Muscle layer of duodenum (tissue), 2 donors: Measurements from ENCODE around the gene SPG7.

ENCODE experiments used
- H3K27ac ChIP-seq: one replicate; pipeline ENCODE4 v1.7.0; 2013; ENCODE audit warnings: mild to moderate bottlenecking, low read length
- H3K27me3 ChIP-seq: one replicate; pipeline ENCODE4 v1.7.0; 2013; ENCODE audit warnings: low read depth, mild to moderate bottlenecking, control low read depth, low read length
- H3K36me3 ChIP-seq, 2 donors: one replicate each; pipeline ENCODE4 v1.7.0; 2013; ENCODE audit warnings: low read length in 2 of 2, control low read depth in 1 of 2, mild to moderate bottlenecking in 1 of 2; ENCODE audit not compliant: insufficient read depth in 2 of 2, control insufficient read depth in 1 of 2
- H3K4me1 ChIP-seq, 2 donors: one replicate each; pipeline ENCODE4 v1.7.0; 2013; ENCODE audit warnings: low read length in 2 of 2, mild to moderate bottlenecking in 2 of 2, control low read depth in 1 of 2, moderate library complexity in 1 of 2; ENCODE audit not compliant: insufficient read depth in 2 of 2, control insufficient read depth in 1 of 2
- H3K4me3 ChIP-seq, 2 donors: one replicate each; pipeline ENCODE4 v1.7.0; 2013; ENCODE audit warnings: low read length in 2 of 2, low read depth in 1 of 2, mild to moderate bottlenecking in 1 of 2
- H3K9me3 ChIP-seq, 2 donors: one replicate each; pipeline ENCODE4 v1.7.0; 2013; ENCODE audit warnings: low read length in 2 of 2, control low read depth in 1 of 2, mild to moderate bottlenecking in 1 of 2; ENCODE audit not compliant: control insufficient read depth in 1 of 2
- donor health status: healthy.

SPG7 gene

DNA sequence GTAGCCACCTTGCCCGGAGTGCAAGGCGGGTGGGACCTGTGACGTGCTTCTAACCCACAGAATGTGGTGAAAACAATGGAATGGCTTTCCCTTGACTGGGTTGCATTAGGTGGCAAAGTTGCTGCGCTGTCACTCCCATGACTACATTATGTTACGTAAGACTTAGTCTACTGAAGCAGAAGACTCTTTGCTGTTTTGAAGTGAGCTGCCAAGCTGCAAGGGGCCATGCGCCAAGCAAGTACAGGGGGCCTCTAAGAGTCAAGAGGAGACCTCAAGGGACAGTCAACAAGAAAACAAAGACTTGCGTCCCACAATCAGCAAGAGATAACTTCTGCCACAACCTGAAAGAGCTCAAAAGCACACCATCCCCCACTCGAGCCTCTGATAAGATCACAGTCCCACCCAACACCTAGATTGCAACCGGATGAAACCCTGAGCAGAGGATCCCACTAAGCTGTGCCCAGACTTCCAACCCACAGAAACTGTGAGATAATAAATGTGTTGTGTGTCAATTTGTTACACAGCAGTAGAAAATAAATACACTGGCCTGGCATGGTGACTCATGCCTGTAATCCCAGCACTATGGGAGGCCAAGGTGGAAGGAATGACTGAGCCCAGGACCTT, 34.3 kb upstream of the SPG7 start:
- H3K4me3 ChIP-seq = no peak overlapping the region
- no peaks in the 10 kb centered on the region for H3K36me3 ChIP-seq
- peaks cover 17 to 58% of the 10 kb centered on the region in 2 donors for H3K4me1 ChIP-seq
- no peaks in the 10 kb centered on the region for H3K27me3 ChIP-seq
- no peaks in the 10 kb centered on the region for H3K9me3 ChIP-seq
- no peak overlapping the region for H3K27ac ChIP-seq

DNA sequence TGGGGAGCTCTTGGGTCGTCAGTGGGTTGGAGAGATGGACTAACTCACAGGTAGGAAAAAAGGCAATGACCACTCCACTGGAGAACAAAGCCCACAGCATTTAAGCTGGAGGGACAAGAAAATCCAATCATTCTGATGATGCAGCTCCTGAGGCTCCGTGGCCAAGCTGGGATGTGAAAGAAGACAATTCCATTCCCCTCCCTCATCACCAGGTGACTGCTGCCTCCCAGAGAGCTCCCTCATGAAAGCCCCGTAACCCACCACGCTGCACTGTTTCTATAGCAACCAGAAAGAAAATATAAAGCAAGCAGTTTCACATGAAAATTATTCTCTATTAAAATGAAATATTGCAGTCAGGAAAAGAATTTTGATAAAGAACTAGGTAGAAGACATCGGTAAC, 33.1 kb upstream of the SPG7 start:
- no peaks in the 10 kb centered on the region for H3K36me3 ChIP-seq
- H3K4me1 ChIP-seq = peaks cover 17 to 60% of the 10 kb centered on the region in 2 donors
- no peak overlapping the region for H3K27ac ChIP-seq
- no peaks in the 10 kb centered on the region for H3K9me3 ChIP-seq
- no peaks in the 10 kb centered on the region for H3K27me3 ChIP-seq
- no peak overlapping the region for H3K4me3 ChIP-seq

DNA sequence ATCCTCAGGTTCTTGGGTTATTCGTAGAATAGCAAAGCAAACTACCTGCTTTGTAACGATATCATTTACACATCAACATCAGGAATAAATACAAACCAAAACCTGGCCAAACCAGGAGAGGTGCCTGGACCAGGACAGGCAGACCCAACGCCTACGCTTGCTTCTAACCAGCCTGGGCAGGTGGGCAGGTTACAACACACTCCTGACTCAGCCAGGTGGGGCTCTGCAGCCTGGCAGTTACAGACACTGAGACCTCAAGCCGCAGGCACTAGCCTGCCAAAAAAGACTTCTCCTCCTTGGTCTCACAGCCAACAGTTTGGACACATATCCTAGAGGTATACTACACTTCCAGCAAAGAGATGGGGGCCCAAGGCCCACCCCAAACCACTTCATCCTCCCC, 31.8 kb upstream of the SPG7 start:
- H3K4me1 ChIP-seq = peaks cover 17 to 50% of the 10 kb centered on the region in 2 donors
- H3K36me3 ChIP-seq = no peaks in the 10 kb centered on the region
- H3K27ac ChIP-seq = no peak overlapping the region
- no peak overlapping the region for H3K4me3 ChIP-seq
- H3K9me3 ChIP-seq = no peaks in the 10 kb centered on the region
- H3K27me3 ChIP-seq = no peaks in the 10 kb centered on the region

DNA sequence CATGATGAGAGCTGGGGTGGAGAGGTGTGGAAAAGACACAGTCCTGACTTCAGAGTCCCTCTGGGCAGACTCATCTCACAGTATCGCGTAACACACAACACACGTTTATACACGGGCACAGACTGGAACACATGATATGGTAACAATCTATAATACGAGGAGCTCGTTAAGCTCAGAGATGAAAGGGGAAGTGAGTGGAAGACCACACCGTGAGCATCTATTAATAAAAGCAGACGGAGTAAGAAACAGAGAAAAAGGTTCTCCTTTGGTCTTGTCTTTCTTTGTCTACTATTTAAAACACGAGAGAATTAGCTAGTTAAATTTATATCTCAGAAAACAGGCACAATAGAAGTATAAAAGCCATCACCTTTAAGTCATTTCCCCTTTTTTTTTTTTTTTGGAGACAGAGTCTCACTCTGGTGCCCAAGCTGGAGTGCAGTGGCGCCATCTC, 31.4 kb upstream of the SPG7 start:
- H3K4me1 ChIP-seq = peaks cover 17 to 49% of the 10 kb centered on the region in 2 donors
- H3K9me3 ChIP-seq = no peaks in the 10 kb centered on the region
- H3K36me3 ChIP-seq = no peaks in the 10 kb centered on the region
- no peak overlapping the region for H3K4me3 ChIP-seq
- no peak overlapping the region for H3K27ac ChIP-seq
- no peaks in the 10 kb centered on the region for H3K27me3 ChIP-seq

DNA sequence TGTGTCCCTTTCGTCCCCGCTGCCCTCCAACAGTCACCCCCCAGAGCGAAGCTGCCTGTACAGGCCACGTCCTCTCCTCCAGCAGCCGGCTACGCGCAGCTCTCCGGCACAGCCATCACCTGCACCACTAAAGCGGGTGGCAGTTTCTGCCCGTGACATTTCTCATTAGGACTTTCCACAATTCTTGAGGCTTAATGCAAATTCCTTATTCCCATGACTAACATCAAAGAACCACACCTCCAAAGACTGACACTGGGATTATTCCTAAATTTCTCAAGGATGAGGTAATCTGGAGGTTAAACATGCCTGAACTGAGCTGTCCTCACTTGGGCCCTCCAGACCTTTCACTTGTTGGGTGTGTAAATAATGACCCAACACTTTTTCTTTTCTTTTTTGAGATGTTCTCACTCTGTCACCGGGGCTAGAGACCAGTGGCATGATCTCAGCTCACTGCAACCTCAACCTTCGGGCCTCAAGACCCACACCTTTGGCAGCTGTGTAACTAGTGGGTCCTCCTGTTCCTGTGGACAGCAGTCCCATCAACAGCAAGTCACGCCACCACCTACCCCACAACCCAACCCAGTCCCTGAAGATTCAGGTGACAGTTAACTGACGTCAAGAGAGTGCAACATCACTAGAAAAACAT, 29.5 kb upstream of the SPG7 start:
- no peak overlapping the region for H3K27ac ChIP-seq
- H3K4me1 ChIP-seq = peaks cover 18 to 49% of the 10 kb centered on the region in 2 donors
- H3K27me3 ChIP-seq = no peaks in the 10 kb centered on the region
- H3K9me3 ChIP-seq = no peaks in the 10 kb centered on the region
- H3K4me3 ChIP-seq = no peak overlapping the region
- no peaks in the 10 kb centered on the region for H3K36me3 ChIP-seq

DNA sequence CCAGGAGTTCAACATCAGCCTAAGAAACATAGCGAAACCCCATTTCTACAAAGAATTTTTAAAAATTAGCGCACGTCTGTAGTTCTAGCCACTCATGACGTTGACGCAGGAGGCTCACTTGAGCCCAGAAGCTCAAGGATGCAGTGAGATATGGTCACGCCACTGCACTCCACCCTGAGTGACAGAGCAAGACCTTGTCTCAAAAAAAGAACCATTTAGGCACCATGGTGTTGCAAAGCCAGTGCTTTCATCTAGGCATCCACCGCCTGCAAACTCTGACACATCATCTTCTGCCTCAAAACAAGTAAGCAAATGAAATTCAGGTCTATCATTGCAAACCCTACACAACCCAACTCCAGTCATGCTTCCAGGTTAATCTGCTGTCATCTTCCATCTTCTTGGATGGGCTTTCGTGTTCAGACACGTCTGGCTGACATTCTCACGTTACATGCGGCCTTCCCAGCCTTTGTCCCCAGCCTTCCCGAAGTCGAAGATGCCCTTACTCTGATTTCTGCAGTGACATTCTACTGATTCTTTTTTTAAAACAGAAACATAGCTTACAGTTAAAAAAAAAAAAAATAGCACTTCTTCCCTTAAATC, 26.7 kb upstream of the SPG7 start:
- H3K27ac ChIP-seq = no peak overlapping the region
- no peaks in the 10 kb centered on the region for H3K9me3 ChIP-seq
- H3K4me3 ChIP-seq = no peak overlapping the region
- H3K36me3 ChIP-seq = no peaks in the 10 kb centered on the region
- no peaks in the 10 kb centered on the region for H3K27me3 ChIP-seq
- peaks cover 28 to 57% of the 10 kb centered on the region in 2 donors for H3K4me1 ChIP-seq

DNA sequence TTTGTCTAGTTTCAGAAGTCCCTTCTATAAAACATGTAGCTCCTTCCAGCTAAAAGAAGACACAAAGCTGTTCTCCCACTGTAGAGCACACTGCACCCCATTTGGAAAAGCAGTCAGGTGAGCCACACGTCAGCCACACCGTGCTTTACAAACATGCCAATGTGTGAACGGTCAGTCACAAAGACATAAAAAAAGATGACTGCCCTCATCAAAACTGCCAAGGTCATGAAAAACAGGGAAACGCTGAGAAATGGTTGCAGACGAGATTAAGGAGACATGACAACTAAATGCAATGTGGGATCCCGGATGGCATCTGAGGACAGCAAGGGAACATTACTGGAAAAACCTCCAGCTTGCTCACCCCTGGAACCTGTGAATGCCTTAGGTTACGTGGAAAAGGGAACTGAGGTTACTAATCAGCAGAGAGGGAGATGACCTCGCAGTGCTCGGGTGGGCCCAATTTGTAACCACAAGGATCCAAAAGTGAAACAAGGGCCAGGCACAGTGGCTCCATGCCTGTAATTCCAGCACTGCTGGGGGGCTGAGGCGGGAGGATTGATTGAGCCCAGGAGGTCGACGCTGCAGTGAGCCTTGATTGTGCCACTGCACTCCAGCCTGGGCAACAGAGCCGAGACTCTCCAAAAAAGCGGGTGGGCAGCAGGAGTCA, 25.9 kb upstream of the SPG7 start:
- H3K4me1 ChIP-seq = peaks cover 23 to 55% of the 10 kb centered on the region in 2 donors
- H3K9me3 ChIP-seq = no peaks in the 10 kb centered on the region
- no peak overlapping the region for H3K4me3 ChIP-seq
- no peak overlapping the region for H3K27ac ChIP-seq
- H3K36me3 ChIP-seq = no peaks in the 10 kb centered on the region
- no peaks in the 10 kb centered on the region for H3K27me3 ChIP-seq

DNA sequence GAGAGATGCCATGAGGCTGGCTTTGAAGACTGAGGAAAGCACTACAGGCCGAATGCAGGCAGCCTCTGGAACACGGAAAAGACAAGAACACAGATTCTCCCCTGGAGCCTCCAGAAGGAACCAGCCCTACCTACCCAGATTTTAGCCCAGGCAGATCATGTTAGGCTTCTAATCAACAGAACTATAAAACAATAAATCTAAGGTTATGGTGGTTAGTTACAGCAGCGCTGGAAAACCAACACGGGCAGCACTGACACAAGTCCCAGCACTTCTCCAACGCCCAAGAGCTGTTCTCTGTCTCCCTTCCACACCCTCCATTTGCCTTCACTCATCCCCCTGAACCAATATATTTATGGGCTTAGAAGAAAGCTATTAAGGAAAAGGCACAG, 25.4 kb upstream of the SPG7 start:
- Histone ChIP-seq H3K9me3 (no peaks in the 10 kb centered on the region), H3K36me3 (no peaks in the 10 kb centered on the region), H3K27ac (no peak overlapping the region), H3K4me1 (peaks cover 23 to 55% of the 10 kb centered on the region in 2 donors), H3K4me3 (no peak overlapping the region), H3K27me3 (no peaks in the 10 kb centered on the region)

DNA sequence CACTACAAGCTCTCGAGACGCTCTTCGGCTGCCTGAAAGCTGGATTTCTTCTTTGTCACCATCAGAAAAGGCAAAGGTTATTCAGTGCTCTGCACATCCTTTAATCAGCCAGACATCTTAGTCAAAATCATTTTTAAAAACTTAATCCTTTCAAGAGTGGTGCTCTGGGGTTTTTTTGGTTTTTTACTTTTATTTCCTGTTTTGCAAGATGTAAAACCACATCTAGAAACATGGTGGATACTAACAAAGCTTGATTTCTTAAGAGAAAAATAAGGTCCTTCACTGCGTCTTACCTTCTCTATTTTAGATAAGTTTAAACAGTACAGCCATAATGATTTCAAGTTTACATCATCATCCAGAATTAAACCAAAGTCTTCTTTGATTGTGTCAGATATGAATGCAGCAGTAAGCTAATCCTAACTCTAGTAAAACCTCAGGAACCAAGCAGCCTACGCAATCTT, 24.1 kb upstream of the SPG7 start:
- no peak overlapping the region for H3K27ac ChIP-seq
- no peak overlapping the region for H3K4me3 ChIP-seq
- H3K4me1 ChIP-seq = peaks cover 27 to 52% of the 10 kb centered on the region in 2 donors
- H3K27me3 ChIP-seq = no peaks in the 10 kb centered on the region
- no peaks in the 10 kb centered on the region for H3K36me3 ChIP-seq
- H3K9me3 ChIP-seq = no peaks in the 10 kb centered on the region

DNA sequence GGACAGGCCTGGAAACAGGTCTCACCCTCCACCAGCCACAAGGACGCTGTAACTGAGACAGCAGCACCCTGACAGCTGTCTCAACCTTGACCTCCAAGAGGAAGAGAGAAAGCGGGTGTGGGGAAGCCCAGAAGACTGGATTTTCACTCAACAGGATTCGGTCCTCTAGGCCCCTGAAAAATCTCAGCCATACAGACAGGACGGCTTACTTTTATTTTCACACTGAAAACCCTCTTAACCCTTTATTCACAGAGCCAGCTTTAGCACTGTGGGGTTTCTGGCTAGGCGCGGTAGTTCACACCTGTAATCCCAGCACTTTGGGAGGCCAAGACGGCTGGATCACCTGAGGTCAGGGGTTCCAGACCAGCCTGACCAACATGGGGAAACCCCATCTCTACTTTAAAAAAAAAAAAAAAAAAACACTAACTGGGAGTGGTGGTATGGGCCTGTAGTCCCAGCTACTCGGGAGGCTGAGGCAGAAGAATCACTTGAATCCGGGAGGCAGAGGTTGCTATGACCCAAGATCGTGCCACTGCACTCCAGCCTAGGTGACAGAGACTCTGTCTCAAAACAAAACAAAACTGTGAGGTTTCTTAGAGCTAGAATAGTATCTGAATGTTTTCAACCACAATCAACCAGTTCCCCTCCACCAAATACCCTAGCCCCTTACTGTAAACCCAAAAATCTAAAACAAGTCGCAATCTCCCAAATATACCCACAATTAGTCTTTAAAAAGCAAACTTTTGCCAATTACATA, 23.1 kb upstream of the SPG7 start:
- no peaks in the 10 kb centered on the region for H3K27me3 ChIP-seq
- H3K27ac ChIP-seq = no peak overlapping the region
- no peaks in the 10 kb centered on the region for H3K9me3 ChIP-seq
- H3K4me3 ChIP-seq = no peak overlapping the region
- no peaks in the 10 kb centered on the region for H3K36me3 ChIP-seq
- H3K4me1 ChIP-seq = peaks cover 27 to 51% of the 10 kb centered on the region in 2 donors
